ENCODE results near the gene TEX38. TPM values are rescaled to one million over a fixed set of nuclear protein-coding genes. Genes with fewer than 3 reads are reported as not detected.
A peak's percentile ranks its signal among the peaks of the same experiment; 100 is the strongest.
"Not testable (repeated sequence)": the region's sequence is repeated elsewhere in the genome, so short reads cannot be mapped to it uniquely, and the experiment has no call there.

The TEX38 gene
- total RNA-seq, 1 donor from 2014 or later, result not detected

DNA sequence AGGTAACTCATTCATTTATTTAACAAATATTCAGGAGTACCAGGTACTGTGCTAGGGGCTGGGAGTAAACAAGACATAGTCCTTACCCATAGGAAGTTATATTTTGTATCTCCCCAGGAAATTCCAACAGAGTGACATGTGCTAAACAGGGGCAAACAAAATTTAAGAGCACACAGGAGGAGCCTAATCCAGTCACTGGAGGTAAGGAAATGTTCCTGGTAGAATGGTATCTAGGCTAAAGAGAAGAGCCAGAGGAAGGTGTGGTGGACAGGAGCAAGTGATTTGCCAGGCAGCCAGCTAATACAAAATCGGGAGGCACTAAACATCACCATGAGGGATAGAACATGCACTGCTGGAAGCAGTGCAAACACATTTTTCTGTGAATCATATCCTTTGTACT, 10.4 kb downstream of the TEX38 start:
- intact Hi-C loops (cut with micrococcal nuclease), result no loop called here
- no peak for DNase-seq (ENCODE audit: low spot score)
- no peaks in the 10 kb centered on the region for H3K9me3 Mint-ChIP-seq
- H3K4me1 Mint-ChIP-seq (ENCODE audit: low read depth), result peaks cover 20% of the 10 kb centered on the region
- H3K36me3 Mint-ChIP-seq (ENCODE audit: low read depth), result peaks cover 85% of the 10 kb centered on the region
- no peaks in the 10 kb centered on the region for H3K27me3 Mint-ChIP-seq (ENCODE audit: low read depth)
- no peak overlapping the region for H3K27ac Mint-ChIP-seq
- H3K4me3 Mint-ChIP-seq (ENCODE audit: low read depth), result no peak overlapping the region

DNA sequence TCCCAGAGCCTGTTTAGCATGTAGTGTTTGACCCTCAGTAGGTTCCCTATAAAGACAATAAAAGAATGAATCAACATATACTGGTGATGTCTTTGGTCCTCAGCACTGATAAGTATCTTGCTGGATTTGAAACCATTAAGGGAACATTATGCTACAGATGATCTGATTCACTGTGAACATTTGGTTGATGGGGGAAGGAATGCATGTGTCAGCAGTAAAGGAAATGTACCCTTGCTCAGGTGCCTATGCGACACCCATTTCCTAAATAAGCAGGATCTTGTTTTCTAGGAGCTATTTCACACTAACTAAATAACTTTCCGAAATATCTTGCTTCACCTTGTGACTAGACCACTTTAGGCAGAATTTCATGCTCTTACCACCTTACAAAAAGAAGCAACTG, 13.0 kb downstream of the TEX38 start:
- Mint-ChIP-seq H3K4me3 (ENCODE audit: low read depth) (no peak overlapping the region), H3K27ac (no peak overlapping the region), H3K27me3 (ENCODE audit: low read depth) (no peaks in the 10 kb centered on the region), H3K4me1 (ENCODE audit: low read depth) (peaks cover 24% of the 10 kb centered on the region), H3K9me3 (no peaks in the 10 kb centered on the region), H3K36me3 (ENCODE audit: low read depth) (peaks cover 90% of the 10 kb centered on the region)
- intact Hi-C loops (cut with micrococcal nuclease), result no loop called here
- no peak for DNase-seq (ENCODE audit: low spot score)

DNA sequence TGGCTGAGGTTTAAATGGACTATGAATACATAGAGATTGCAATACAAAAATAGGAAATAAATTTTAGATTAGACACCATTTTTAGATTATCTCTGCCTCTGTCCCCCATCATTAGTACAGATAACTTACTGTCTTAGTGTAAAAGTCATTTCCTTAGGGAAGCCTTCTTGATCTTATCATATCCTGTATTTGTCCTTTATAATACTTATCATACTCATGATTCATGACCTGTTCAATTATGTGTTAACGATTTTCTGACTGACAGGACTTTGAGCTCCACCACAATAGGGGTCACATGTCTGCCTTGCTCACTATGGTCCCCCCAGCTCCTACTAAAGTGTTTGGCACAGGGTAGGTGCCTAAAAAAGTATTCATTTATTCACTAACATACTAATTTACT, 14.6 kb downstream of the TEX38 start:
- H3K27ac Mint-ChIP-seq, result peak overlapping the region; percentile 6
- DNase-seq (ENCODE audit: low spot score), result no peak
- no peak overlapping the region for H3K4me3 Mint-ChIP-seq (ENCODE audit: low read depth)
- no peaks in the 10 kb centered on the region for H3K9me3 Mint-ChIP-seq
- H3K4me1 Mint-ChIP-seq (ENCODE audit: low read depth), result peaks cover 27% of the 10 kb centered on the region
- peaks cover 87% of the 10 kb centered on the region for H3K36me3 Mint-ChIP-seq (ENCODE audit: low read depth)
- intact Hi-C loops (cut with micrococcal nuclease), result no loop called here
- H3K27me3 Mint-ChIP-seq (ENCODE audit: low read depth), result no peaks in the 10 kb centered on the region

DNA sequence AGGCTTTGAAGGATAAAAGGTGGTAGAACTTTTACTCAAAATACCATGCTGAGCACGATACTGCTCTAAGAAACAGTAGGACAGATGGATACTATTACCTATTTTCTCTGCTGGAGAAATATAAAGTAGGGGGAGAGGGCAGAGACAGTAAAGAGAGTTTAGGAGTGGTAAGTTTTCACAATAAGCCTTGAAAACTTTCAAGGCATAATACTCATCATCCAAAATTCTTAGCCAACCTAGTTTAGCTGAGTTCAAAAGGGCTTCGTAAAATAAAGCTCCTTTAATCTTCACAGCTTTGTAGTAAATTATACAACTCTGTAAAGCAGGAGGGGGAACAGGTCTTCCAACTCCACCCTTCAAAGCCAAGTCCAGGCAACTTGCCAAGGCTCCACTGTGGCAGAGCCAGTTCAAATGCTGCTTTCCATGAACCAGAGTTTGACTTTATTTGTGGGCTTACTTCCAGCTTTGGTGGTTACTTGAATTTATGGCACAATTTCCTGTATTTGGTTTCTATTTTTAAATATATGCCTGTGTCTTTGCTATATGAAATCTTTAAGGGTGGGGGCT, 15.5 kb downstream of the TEX38 start:
- Mint-ChIP-seq H3K4me3 (ENCODE audit: low read depth) (no peak overlapping the region), H3K27ac (peak overlapping the region; percentile 2), H3K27me3 (ENCODE audit: low read depth) (no peaks in the 10 kb centered on the region), H3K9me3 (no peaks in the 10 kb centered on the region), H3K36me3 (ENCODE audit: low read depth) (peaks cover 87% of the 10 kb centered on the region), H3K4me1 (ENCODE audit: low read depth) (peaks cover 27% of the 10 kb centered on the region)
- intact Hi-C loops (cut with micrococcal nuclease), result no loop called here
- DNase-seq (ENCODE audit: low spot score), result no peak

DNA sequence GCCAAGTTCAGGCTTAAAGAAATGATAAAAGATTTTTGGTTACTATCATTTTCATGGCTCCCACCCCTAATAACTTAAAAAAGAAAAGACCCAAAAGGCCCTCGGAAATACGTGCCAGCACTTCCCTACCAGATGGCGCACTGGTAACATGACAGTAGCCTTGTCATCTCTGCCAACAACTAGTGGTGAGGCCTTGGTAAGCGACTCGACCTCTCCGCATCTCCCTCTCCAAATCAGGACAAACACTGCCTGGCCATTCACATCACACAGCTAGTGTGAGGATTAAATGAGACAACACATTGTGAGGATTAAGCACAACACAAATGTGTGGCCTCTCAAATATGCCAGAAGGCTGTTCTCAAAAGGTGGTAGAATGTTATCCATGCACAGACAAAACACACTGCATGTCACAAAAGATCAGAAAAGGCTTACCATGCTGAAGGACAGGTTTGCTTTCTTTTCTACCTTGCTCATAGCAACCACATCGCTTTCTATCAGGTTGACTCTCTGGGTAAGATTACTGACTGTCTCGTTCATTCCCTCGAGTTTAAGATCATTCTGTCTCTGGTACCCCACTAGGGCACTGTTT, 16.4 kb downstream of the TEX38 start:
- Mint-ChIP-seq H3K9me3 (no peaks in the 10 kb centered on the region), H3K27ac (no peak overlapping the region), H3K36me3 (ENCODE audit: low read depth) (peaks cover 89% of the 10 kb centered on the region), H3K4me3 (ENCODE audit: low read depth) (no peak overlapping the region), H3K4me1 (ENCODE audit: low read depth) (peaks cover 27% of the 10 kb centered on the region), H3K27me3 (ENCODE audit: low read depth) (no peaks in the 10 kb centered on the region)
- DNase-seq (ENCODE audit: low spot score), result no peak
- intact Hi-C loops (cut with micrococcal nuclease), result no loop called here

DNA sequence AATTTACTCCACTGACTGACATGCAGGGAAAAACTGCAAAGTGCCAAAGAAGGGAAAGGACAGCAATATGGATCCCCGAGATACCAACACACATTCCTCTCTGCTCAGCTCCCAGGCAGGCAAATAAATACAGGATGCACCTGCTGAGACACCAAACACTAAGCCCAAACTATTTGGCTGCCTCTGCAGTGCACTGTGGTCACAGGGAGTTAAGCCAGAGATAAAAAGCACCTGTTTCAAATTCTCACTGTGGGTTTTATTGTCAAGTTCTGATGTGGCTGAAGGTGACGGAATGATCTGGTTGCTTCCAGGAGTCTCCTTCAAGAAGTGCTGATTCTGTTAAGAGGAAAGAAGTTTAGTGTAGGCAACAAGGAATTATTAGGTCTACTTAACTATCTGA, 17.7 kb downstream of the TEX38 start:
- Mint-ChIP-seq H3K4me3 (ENCODE audit: low read depth) (no peak overlapping the region), H3K27ac (no peak overlapping the region), H3K27me3 (ENCODE audit: low read depth) (no peaks in the 10 kb centered on the region), H3K36me3 (ENCODE audit: low read depth) (peaks cover 87% of the 10 kb centered on the region), H3K9me3 (no peaks in the 10 kb centered on the region), H3K4me1 (ENCODE audit: low read depth) (peaks cover 27% of the 10 kb centered on the region)
- DNase-seq (ENCODE audit: low spot score), result no peak
- intact Hi-C loops (cut with micrococcal nuclease), result no loop called here

DNA sequence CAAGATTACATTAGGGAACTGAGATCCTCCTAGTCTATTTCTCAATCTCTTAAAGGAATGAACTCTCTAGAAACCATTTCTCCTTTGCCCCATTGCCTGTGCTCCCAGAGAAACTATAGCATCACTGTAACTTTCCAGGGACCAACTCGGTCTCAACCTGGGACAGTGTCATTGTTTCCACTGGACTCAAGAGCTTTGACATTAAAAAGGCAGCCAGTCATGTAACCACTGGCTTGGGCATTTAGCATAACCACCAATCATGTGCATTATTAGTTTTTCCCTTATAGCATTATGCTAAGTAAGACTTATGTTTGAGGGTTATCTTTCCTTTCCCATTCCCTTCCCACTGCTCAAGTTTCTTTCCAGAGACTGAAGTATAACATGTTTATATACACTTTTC, 18.2 kb downstream of the TEX38 start:
- Mint-ChIP-seq H3K4me3 (ENCODE audit: low read depth) (no peak overlapping the region), H3K36me3 (ENCODE audit: low read depth) (peaks cover 87% of the 10 kb centered on the region), H3K9me3 (no peaks in the 10 kb centered on the region), H3K27me3 (ENCODE audit: low read depth) (no peaks in the 10 kb centered on the region), H3K4me1 (ENCODE audit: low read depth) (peaks cover 25% of the 10 kb centered on the region), H3K27ac (no peak overlapping the region)
- DNase-seq (ENCODE audit: low spot score), result no peak
- intact Hi-C loops (cut with micrococcal nuclease), result no loop called here

DNA sequence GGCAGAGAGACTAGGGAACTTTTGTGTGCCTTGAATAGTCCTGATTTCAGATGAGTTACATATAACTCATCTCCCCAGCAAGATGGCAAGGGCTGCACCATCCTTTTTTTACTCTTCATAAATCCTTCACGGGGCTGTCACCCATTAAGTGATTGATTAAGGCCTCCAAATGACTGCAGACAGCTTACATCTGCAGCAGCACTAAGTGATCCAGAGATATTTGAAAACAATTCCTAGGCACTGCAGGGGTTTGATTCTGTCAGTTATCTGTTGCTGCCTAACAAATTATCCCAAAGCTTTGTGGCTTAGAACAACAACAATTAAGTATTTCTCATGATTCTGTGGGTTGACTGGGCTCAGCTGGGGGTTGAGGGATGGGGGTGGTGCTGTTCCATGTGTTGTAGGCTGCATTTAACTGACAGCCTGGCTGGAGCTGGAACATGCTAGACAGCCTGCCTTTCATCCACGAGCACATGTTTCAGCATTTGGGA, 19.3 kb downstream of the TEX38 start:
- Mint-ChIP-seq H3K4me3 (ENCODE audit: low read depth) (no peak overlapping the region), H3K27me3 (ENCODE audit: low read depth) (no peaks in the 10 kb centered on the region), H3K4me1 (ENCODE audit: low read depth) (peaks cover 22% of the 10 kb centered on the region), H3K9me3 (no peaks in the 10 kb centered on the region), H3K36me3 (ENCODE audit: low read depth) (peaks cover 89% of the 10 kb centered on the region), H3K27ac (no peak overlapping the region)
- no peak for DNase-seq (ENCODE audit: low spot score)
- intact Hi-C loops (cut with micrococcal nuclease), result no loop called here

DNA sequence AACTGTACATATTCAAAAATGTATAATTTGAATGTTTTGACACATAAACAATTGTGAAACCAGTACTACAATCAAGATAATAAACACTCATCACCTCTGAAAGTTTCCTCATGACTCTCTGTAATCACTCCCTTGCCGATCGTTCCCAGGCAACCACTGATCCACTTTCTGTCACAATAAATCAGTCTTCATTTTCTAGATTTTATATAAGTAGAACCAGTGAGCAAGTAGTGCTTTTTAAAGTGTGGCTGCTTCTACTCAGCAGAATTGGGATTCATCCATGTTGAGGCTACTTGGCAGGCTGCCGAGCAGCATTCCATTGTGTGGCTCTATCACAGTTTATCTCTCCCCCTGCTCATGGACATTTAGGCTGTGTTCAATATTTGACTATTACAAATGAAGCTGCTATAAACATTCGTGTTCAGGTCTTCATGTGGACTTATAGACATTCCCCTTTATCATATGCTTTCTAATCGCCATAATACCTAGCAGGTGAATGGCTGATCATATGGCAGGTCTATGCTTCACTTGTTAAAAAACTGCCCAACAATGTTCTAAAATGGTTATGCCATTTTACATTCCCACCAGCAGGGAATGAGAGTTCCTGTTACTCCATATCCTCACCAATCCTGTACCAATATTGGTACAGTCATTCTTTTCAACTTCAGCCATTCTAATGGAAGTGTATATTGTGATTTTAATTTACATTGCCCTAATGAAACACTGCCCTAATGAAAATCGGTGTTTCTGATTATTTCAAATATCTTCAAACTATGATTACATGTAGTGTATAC, 20.5 kb downstream of the TEX38 start:
- H3K9me3 Mint-ChIP-seq, result no peaks in the 10 kb centered on the region
- intact Hi-C loops (cut with micrococcal nuclease), result no loop called here

DNA sequence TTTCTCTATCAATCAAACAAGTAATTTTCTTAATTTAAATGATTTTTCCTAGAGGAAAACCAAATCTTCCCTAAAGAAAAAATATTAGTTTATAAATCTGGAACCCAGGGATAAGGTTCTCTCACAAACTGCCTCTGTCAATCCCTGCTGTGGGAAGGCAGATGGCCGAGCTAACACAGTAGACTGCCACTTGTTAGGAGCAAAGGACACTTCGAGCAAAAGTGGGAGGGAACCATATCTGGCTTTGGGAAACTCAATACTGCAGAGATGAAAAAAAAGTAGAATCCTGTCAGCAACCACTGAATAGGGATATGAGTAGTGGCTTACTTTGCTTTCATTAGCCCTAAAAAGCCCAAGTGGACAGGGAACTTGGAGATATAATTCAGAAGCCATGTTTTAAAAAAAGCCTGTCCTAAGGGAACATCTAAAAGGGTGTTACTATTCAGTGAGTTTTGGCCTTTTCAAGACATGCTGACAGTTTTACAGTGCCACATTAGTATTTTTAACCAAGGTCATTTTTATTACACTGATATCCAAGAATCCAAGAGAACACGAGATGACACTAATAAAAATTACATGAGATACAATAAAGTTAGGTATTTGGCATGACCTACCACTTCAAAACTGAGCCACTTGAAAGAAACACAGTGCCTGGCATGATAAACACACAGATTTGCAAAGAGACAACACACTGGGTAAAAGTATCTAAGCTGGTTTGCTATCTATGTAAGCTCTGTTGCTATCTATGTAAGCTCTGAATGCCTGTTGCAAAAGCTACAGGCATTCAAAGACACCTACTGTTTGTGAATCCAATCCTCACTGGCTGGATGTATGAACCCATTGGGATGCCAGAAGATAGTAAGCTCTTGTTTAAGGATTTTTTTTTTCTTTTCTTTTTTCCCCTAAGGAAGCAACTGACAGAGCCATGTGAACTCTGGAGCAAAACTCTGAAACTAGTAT, 21.4 kb downstream of the TEX38 start:
- H3K27me3 Mint-ChIP-seq (ENCODE audit: low read depth), result no peaks in the 10 kb centered on the region
- H3K4me3 Mint-ChIP-seq (ENCODE audit: low read depth), result no peak overlapping the region
- H3K36me3 Mint-ChIP-seq (ENCODE audit: low read depth), result peaks cover 82% of the 10 kb centered on the region
- H3K4me1 Mint-ChIP-seq (ENCODE audit: low read depth), result peaks cover 6% of the 10 kb centered on the region
- intact Hi-C loops (cut with micrococcal nuclease), result no loop called here
- no peaks in the 10 kb centered on the region for H3K9me3 Mint-ChIP-seq
- H3K27ac Mint-ChIP-seq, result no peak overlapping the region
- no peak for DNase-seq (ENCODE audit: low spot score)

More for the DNA sequence above, 20.5 kb downstream of the TEX38 start:
- H3K36me3 Mint-ChIP-seq (ENCODE audit: low read depth), result peaks cover 87% of the 10 kb centered on the region
- peaks cover 13% of the 10 kb centered on the region for H3K4me1 Mint-ChIP-seq (ENCODE audit: low read depth)
- no peaks in the 10 kb centered on the region for H3K27me3 Mint-ChIP-seq (ENCODE audit: low read depth)
- no peak overlapping the region for H3K27ac Mint-ChIP-seq
- H3K4me3 Mint-ChIP-seq (ENCODE audit: low read depth), result no peak overlapping the region
- no peak for DNase-seq (ENCODE audit: low spot score)

DNA sequence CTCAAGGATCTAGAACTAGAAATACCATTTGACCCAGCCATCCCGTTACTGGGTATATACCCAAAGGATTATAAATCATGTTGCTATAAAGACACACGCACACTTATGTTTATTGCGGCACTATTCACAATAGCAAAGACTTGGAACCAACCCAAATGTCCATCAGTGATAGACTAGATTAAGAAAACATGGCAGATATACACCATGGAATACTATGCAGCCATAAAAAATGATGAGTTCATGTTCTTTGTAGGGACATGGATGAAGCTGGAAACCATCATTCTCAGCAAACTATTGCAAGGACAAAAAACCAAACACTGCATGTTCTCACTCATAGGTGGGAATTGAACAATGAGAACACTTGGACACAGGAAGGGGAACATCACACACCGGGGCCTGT, 23.0 kb downstream of the TEX38 start:
- H3K9me3 Mint-ChIP-seq; H3K27ac Mint-ChIP-seq; intact Hi-C loops (cut with micrococcal nuclease); H3K4me1 Mint-ChIP-seq (ENCODE audit: low read depth); H3K27me3 Mint-ChIP-seq (ENCODE audit: low read depth); DNase-seq (ENCODE audit: low spot score); H3K4me3 Mint-ChIP-seq (ENCODE audit: low read depth): not testable (repeated sequence)
- peaks cover 73% of the 10 kb centered on the region for H3K36me3 Mint-ChIP-seq (ENCODE audit: low read depth)

DNA sequence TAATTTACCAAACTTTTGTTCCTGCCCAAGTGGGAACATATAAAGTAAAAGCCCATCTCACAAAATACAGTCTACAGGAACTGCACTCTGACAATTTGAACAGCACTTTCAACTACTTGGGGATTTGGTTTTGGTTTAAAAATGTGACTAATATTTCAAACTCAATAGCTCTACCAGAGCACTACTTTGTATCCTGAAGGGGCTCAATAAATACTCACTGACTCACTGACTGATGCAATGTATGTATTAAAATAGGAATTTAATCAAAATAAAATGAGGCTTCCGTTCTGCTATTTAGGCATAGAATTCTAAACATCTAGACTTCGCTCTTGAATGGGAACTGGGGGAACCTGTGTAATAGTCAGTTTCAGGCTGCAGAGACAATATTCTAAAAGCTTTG, 25.4 kb downstream of the TEX38 start:
- no peak overlapping the region for H3K27ac Mint-ChIP-seq
- no peaks in the 10 kb centered on the region for H3K27me3 Mint-ChIP-seq (ENCODE audit: low read depth)
- intact Hi-C loops (cut with micrococcal nuclease), result no loop called here
- H3K4me3 Mint-ChIP-seq (ENCODE audit: low read depth), result no peak overlapping the region
- no peak for DNase-seq (ENCODE audit: low spot score)
- H3K4me1 Mint-ChIP-seq (ENCODE audit: low read depth), result peaks cover 6% of the 10 kb centered on the region
- peaks cover 57% of the 10 kb centered on the region for H3K36me3 Mint-ChIP-seq (ENCODE audit: low read depth)
- H3K9me3 Mint-ChIP-seq, result no peaks in the 10 kb centered on the region

Data from activated T-helper 2 cell treated with anti-CD3 and anti-CD28 coated beads, Interferon-gamma antibody, Interleukin-2, Interleukin-4, amounts not matched to agents 10 μg/mL and 5 μg/mL and 100 μg/mL, durations not matched to agents 14 hours and 24 hours and 36 hours (primary cell).